ENCODE results near the gene RTKN.
A peak's percentile ranks its signal among the peaks of the same experiment; 100 is the strongest.

Gene RTKN

GRCh38 chr2:74418312-74418711 is 23.4 kb downstream of the RTKN start:
- H3K4me3 ChIP-seq (ENCODE audit: control insufficient read depth, low read depth, low read length), result no peak overlapping the region
- no peak for TF ChIP-seq CTCF (conservative IDR thresholded peaks at IDR 0.05; ENCODE audit: control insufficient read depth, insufficient read depth, low read depth, low read length)
- no peak for DNase-seq (ENCODE audit: low read depth)

GRCh38 chr2:74417763-74418162 is 24.0 kb downstream of the RTKN start:
- no peak for DNase-seq (ENCODE audit: low read depth)
- H3K4me3 ChIP-seq (ENCODE audit: control insufficient read depth, low read depth, low read length), result no peak overlapping the region
- no peak for TF ChIP-seq CTCF (conservative IDR thresholded peaks at IDR 0.05; ENCODE audit: control insufficient read depth, insufficient read depth, low read depth, low read length)

GRCh38 chr2:74417197-74417596 is 24.5 kb downstream of the RTKN start:
- H3K4me3 ChIP-seq (ENCODE audit: control insufficient read depth, low read depth, low read length), result no peak overlapping the region
- no peak for DNase-seq (ENCODE audit: low read depth)

GRCh38 chr2:74416778-74417177 is 25.0 kb downstream of the RTKN start:
- TF ChIP-seq CTCF (conservative IDR thresholded peaks at IDR 0.05; ENCODE audit: control insufficient read depth, insufficient read depth, low read depth, low read length), result no peak
- no peak overlapping the region for H3K4me3 ChIP-seq (ENCODE audit: control insufficient read depth, low read depth, low read length)
- DNase-seq (ENCODE audit: low read depth), result no peak

More at GRCh38 chr2:74417197-74417596, 24.5 kb downstream of the RTKN start:
- no peak for TF ChIP-seq CTCF (conservative IDR thresholded peaks at IDR 0.05; ENCODE audit: control insufficient read depth, insufficient read depth, low read depth, low read length)

GRCh38 chr2:74415762-74416395 is 25.9 kb downstream of the RTKN start:
- no peak for DNase-seq (ENCODE audit: low read depth)
- H3K4me3 ChIP-seq (ENCODE audit: control insufficient read depth, low read depth, low read length), result peak overlapping the region; percentile 55
- TF ChIP-seq CTCF (conservative IDR thresholded peaks at IDR 0.05; ENCODE audit: control insufficient read depth, insufficient read depth, low read depth, low read length), result no peak

GRCh38 chr2:74414881-74415761 is 26.6 kb downstream of the RTKN start:
- peak overlapping the region; percentile 55 for H3K4me3 ChIP-seq (ENCODE audit: control insufficient read depth, low read depth, low read length)
- TF ChIP-seq CTCF (conservative IDR thresholded peaks at IDR 0.05; ENCODE audit: control insufficient read depth, insufficient read depth, low read depth, low read length), result peak; percentile 32
- peak; percentile 37 for DNase-seq (ENCODE audit: low read depth)
